Natural killer cell (primary cell): ENCODE results near the gene AVPR2. TPM values are rescaled to one million over a fixed set of nuclear protein-coding genes. Genes with fewer than 3 reads are reported as not detected.

Experiments
- ATAC-seq, 3 donors: fragments of 150-1000 bp in 2 of 3; fragments of 200-7000 bp in 1 of 3; cut with Tn5 transposase; 1 replicate in 1 of 3; 2 replicates in 2 of 3; pipeline ENCODE4 v1.10.0; 2021; ENCODE audit warnings: mild to moderate bottlenecking in 2 of 3, moderate library complexity in 2 of 3
- DNase-seq, 2 donors: peaks; one replicate each; pipeline versions ENCODE4 v3.0.0 to v3.0.0-alpha.2; 2013 to 2021; ENCODE audit warnings: mixed read lengths in 1 of 2
- H3K27ac ChIP-seq: one replicate; pipeline ENCODE4 v1.5.1; 2013; ENCODE audit warnings: mild to moderate bottlenecking, low read length
- H3K27me3 ChIP-seq: one replicate; pipeline ENCODE4 v1.6.1; 2013; ENCODE audit warnings: low read length; ENCODE audit not compliant: control insufficient read depth, insufficient read depth
- H3K36me3 ChIP-seq: one replicate; pipeline ENCODE4 v1.6.1; 2013; ENCODE audit warnings: low read length; ENCODE audit not compliant: control insufficient read depth, insufficient read depth
- H3K4me1 ChIP-seq: one replicate; pipeline ENCODE4 v1.6.1; 2013; ENCODE audit warnings: low read length; ENCODE audit not compliant: control insufficient read depth, insufficient read depth
- H3K4me3 ChIP-seq: one replicate; pipeline ENCODE4 v1.5.1; 2013; ENCODE audit warnings: low read length
- H3K9me3 ChIP-seq: one replicate; pipeline ENCODE4 v1.6.1; 2013; ENCODE audit warnings: low read length; ENCODE audit not compliant: control insufficient read depth, insufficient read depth
- H3K27ac Mint-ChIP-seq, 2 donors: one replicate each; pipeline ENCODE4 v1.8.0; 2022; ENCODE audit warnings: mild to moderate bottlenecking in 2 of 2, mixed read lengths in 2 of 2, moderate library complexity in 1 of 2
- H3K27me3 Mint-ChIP-seq, 2 donors: one replicate each; pipeline ENCODE4 v1.8.0; 2022; ENCODE audit warnings: low read depth in 2 of 2, mixed read lengths in 2 of 2
- H3K36me3 Mint-ChIP-seq: one replicate; pipeline ENCODE4 v1.8.0; 2022; ENCODE audit warnings: mixed read lengths
- H3K4me1 Mint-ChIP-seq, 2 donors: one replicate each; pipeline ENCODE4 v1.8.0; 2022; ENCODE audit warnings: mixed read lengths in 2 of 2
- H3K4me3 Mint-ChIP-seq: one replicate; pipeline ENCODE4 v1.8.0; 2022; ENCODE audit warnings: mild to moderate bottlenecking, moderate library complexity, mixed read lengths
- H3K9me3 Mint-ChIP-seq, 2 donors: one replicate each; pipeline ENCODE4 v1.8.0; 2022; ENCODE audit warnings: mixed read lengths in 2 of 2
- CTCF ChIP-seq: fragments of 200-600 bp; IDR thresholded peaks from one replicate; pipeline ENCODE4 v1.8.0; 2022; ENCODE audit warnings: antibody characterized with exemption
- WGBS: methylation state at CpG from one replicate; pipeline ENCODE4 v1.1.7; 2013; ENCODE audit warnings: missing lambda C conversion rate; ENCODE audit not compliant: insufficient coverage; 5-methylcytosine and 5-hydroxymethylcytosine counted together
- intact Hi-C: fragments of 100-400 bp; cut with micrococcal nuclease; formaldehyde crosslinking; loops from one replicate; pipeline ENCODE4 v1.14.2; 2022
- total RNA-seq, 4 donors: library from RNA; stranded (reverse); fragments of 120-200 nt in 1 of 4; gene quantifications; one replicate each; pipeline versions ENCODE4 v1.2.3 to v1.2.4, GENCODE V29; 2013 to 2022

The AVPR2 gene
- total RNA-seq, 3 donors from 2014 or later (not counting 1 experiment from before 2014, with no cell fraction given): not detected

DNA sequence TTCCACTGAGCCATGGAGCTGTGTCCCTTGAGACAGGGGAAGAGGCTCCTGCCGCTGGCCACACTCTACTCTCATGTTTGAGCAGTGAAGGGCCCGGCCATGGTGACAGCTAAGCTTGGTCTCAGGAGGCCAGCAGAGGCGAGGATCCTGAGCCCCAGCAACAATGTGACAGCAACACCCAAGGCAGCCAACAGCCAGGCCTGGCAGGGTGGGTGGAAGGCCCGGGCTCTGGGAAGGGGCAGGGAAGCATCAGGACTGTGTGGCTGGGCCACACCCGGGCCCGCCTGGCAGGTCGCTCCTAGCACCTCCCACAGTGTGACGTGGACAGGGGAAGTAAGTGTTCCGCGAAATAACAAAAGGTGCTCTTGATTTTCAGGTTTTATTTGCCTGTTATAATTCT, 43.3 kb upstream of the AVPR2 start:
- H3K4me1 ChIP-seq: peaks cover 15% of the 10 kb centered on the region
- Mint-ChIP-seq H3K36me3 (no peaks in the 10 kb centered on the region), H3K4me3 (no peak overlapping the region), H3K9me3 (no peaks in the 10 kb centered on the region), H3K4me1 (peaks cover 5 to 15% of the 10 kb centered on the region in 2 donors), H3K27ac (no peak overlapping the region), H3K27me3 (peaks cover 6% of the 10 kb centered on the region in 2 donors)
- H3K4me3 ChIP-seq: no peak overlapping the region
- intact Hi-C loops: no loop called here
- H3K9me3 ChIP-seq: no peaks in the 10 kb centered on the region
- TF ChIP-seq CTCF: no peak
- no peaks in the 10 kb centered on the region for H3K36me3 ChIP-seq
- no peak for ATAC-seq
- no peak for DNase-seq
- H3K27me3 ChIP-seq: no peaks in the 10 kb centered on the region
- 79% methylated on average over 4 of the region's 10 CpGs for WGBS
- H3K27ac ChIP-seq: no peak overlapping the region

DNA sequence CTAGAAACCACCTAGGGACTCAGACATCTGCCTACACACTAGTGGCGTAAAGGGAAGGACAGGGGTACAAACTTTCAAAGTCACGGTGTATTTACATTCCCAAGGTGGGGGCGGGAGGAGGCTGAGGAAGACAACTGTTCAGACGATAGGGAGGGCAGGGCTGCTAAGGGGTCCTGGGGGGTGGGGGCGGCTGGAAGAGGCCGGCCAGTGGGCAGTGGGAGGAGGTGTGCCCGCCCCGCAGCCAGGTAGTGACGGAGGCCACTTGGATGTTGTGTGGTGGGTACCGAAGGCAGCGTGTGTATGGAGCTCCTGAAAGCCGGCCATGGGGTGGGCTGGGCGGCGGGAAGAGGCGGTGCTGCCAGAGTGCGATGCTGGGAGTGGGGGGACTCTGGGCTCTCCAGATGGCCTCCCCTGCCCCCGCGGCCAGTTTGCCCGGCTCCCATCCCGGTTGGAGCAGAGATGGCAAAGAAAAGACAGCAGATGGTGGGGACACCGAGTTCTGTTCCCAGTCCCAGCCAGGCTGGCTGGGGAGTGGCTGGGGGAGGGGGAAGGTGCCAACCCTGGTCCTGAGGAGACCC, 42.7 kb upstream of the AVPR2 start:
- ATAC-seq (no peak), DNase-seq (no peak)
- no peak overlapping the region for H3K4me3 ChIP-seq
- H3K27me3 ChIP-seq: no peaks in the 10 kb centered on the region
- Mint-ChIP-seq H3K36me3 (no peaks in the 10 kb centered on the region), H3K4me3 (no peak overlapping the region), H3K27me3 (peaks cover 6% of the 10 kb centered on the region in 2 donors), H3K9me3 (no peaks in the 10 kb centered on the region), H3K4me1 (peaks cover 5 to 10% of the 10 kb centered on the region in 2 donors), H3K27ac (no peak overlapping the region)
- no peaks in the 10 kb centered on the region for H3K9me3 ChIP-seq
- intact Hi-C loops: no loop called here
- no peak for TF ChIP-seq CTCF
- no peak overlapping the region for H3K27ac ChIP-seq
- 87% methylated on average over 20 of the region's 21 CpGs for WGBS
- H3K4me1 ChIP-seq: peaks cover 9% of the 10 kb centered on the region
- H3K36me3 ChIP-seq: no peaks in the 10 kb centered on the region

GRCh38 chrX:153862369-153863250, 41.9 kb upstream of the AVPR2 start:
- Histone ChIP-seq H3K9me3 (no peaks in the 10 kb centered on the region), H3K27ac (no peak overlapping the region), H3K36me3 (no peaks in the 10 kb centered on the region), H3K27me3 (no peaks in the 10 kb centered on the region), H3K4me1 (peaks cover 4% of the 10 kb centered on the region), H3K4me3 (no peak overlapping the region)
- intact Hi-C loops: no loop called here
- DNase-seq (no peak), ATAC-seq (no peak)
- WGBS: 83% methylated on average over 19 of the region's 22 CpGs
- Mint-ChIP-seq H3K9me3 (no peaks in the 10 kb centered on the region), H3K4me3 (no peak overlapping the region), H3K4me1 (peaks cover 2 to 4% of the 10 kb centered on the region in 2 donors), H3K27ac (no peak overlapping the region), H3K36me3 (no peaks in the 10 kb centered on the region), H3K27me3 (peaks cover 3 to 6% of the 10 kb centered on the region in 2 donors)
- TF ChIP-seq CTCF: no peak
